Kidney (tissue), 14 donors: Measurements from ENCODE around the gene MSH5. TPM values are rescaled to one million over a fixed set of nuclear protein-coding genes. Genes with fewer than 3 reads are reported as not detected.

Experiments
- DNase-seq, 5 donors: peaks; one replicate each; pipeline ENCODE4 v3.0.0-alpha.2; 2013 to 2020
- FAIRE-seq: peaks from 2 replicates; lab custom pipeline; 2012; peaks lifted over from hg19 to GRCh38; lab: Jason Lieb, UNC
- H3K27ac ChIP-seq, 2 donors: one replicate each; pipeline ENCODE4 v1.7.0; 2013; ENCODE audit warnings: low read depth in 2 of 2, low read length in 2 of 2, inconsistent platforms in 1 of 2
- H3K27me3 ChIP-seq: one replicate; pipeline ENCODE4 v1.7.1; 2013; ENCODE audit warnings: low read length, inconsistent platforms; ENCODE audit not compliant: control insufficient read depth, insufficient read depth
- H3K36me3 ChIP-seq, 3 donors: one replicate each; pipeline versions ENCODE4 v1.7.0 to v1.7.1; 2013; ENCODE audit warnings: low read length in 3 of 3, control low read depth in 1 of 3, inconsistent platforms in 1 of 3; ENCODE audit not compliant: insufficient read depth in 3 of 3, control insufficient read depth in 2 of 3
- H3K4me1 ChIP-seq, 3 donors: one replicate each; pipeline versions ENCODE4 v1.7.0 to v1.7.1; 2013; ENCODE audit warnings: low read length in 3 of 3, inconsistent platforms in 1 of 3, low read depth in 1 of 3; ENCODE audit not compliant: control insufficient read depth in 2 of 3, insufficient read depth in 2 of 3
- H3K4me3 ChIP-seq, 3 donors: one replicate each; pipeline versions ENCODE4 v1.7.0 to v1.8.1; 2013; ENCODE audit warnings: low read length in 3 of 3, control low read depth in 1 of 3, inconsistent platforms in 1 of 3
- H3K9ac ChIP-seq, 3 donors: one replicate each; pipeline versions ENCODE4 v1.7.0 to v1.7.1; 2013; ENCODE audit warnings: low read length in 3 of 3, control low read depth in 1 of 3, inconsistent platforms in 1 of 3
- H3K9me3 ChIP-seq, 3 donors: one replicate each; pipeline versions ENCODE4 v1.7.0 to v1.7.1; 2013; ENCODE audit warnings: low read length in 3 of 3, control low read depth in 1 of 3, inconsistent platforms in 1 of 3; ENCODE audit not compliant: control insufficient read depth in 2 of 3, insufficient read depth in 1 of 3
- intact Hi-C: fragments of 100-400 bp; cut with DNase I; formaldehyde crosslinking; loops from one replicate; pipeline ENCODE4 v1.11.1; 2022
- polyA plus RNA-seq: library from polyadenylated mRNA; stranded (reverse); fragments of 350-450 nt; fragmentation: Illumina TruSeq; extraction: RNeasy Lipid Tissue Mini Kit (QIAGEN cat#74804); gene quantifications from one replicate; pipeline ENCODE4 v1.2.3, GENCODE V29; 2014; ENCODE audit warnings: low read depth, low replicate concordance; ENCODE audit not compliant: insufficient read depth
- total RNA-seq: library from RNA; stranded (reverse); fragmentation: NEBNext Ultra II Directional; extraction: Animal tissue kit (Norgen Biotek cat#: 25700); gene quantifications from one replicate; pipeline ENCODE4 v1.2.1, GENCODE V29; 2021
- TF ChIP-seq, protein P1 (sequence below): IDR thresholded peaks from 3 replicates; pipeline ENCODE4 v1.5.1; 2012; ENCODE audit warnings: mild to moderate bottlenecking, moderate library complexity, borderline replicate concordance; ENCODE audit not compliant: insufficient read depth; ENCODE audit errors: extremely low read depth
- donor health status: control.
- donor health status: control.
- donor health status: control.
- donor health status: control.
- donor health status: control.
- donor health status: DM: yes; HTN: yes; CAD: no.
- donor health status: Normal renal cell carcinoma (clear cell type).

The MSH5 gene
- total and polyA plus RNA-seq, 2 donors from 2014 or later = 14.4 to 23.7 TPM

DNA sequence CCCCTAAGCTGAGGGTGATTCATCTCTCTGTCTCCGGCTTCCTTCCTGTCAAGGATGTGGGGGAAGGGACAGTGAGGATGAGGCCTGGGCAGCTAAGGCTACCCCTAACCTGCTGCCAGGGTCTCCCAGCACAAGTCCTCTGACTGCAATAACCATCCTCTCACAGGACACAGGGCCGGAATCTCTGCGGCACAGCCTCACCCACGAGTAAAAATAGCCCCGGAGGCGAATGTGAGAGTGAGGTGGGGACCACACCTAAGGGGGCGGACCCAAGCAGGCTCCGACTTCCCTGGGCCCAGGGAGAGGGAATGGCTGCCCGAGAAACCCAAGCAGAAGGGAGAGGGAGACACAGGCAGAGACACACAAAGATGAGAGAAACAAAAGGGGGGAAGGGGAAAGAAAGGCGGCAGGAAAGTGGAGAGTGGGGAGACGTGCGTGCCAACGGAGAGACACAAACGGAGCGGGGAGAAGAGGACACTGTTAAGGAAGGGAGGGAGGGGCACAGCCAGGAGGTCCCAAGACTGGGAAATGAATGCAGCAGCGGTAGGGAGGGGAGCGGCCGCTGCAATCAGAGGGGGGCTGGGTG lies 4.9 kb upstream of the MSH5 start:
- Histone ChIP-seq H3K9me3 (no peaks in the 10 kb centered on the region), H3K27me3 (no peaks in the 10 kb centered on the region), H3K9ac (peak overlapping the region; percentile 90 to 99 (median 99)), H3K4me1 (peaks cover 10 to 36% (median 28%) of the 10 kb centered on the region in 3 donors), H3K27ac (peak overlapping the region; percentile 98 to 99), H3K36me3 (peaks cover 0 to 28% (median 16%) of the 10 kb centered on the region in 3 donors), H3K4me3 (peak overlapping the region; percentile 93 to 100 (median 98))
- FAIRE-seq (no peak), DNase-seq (peak; percentile 43 to 87 (median 75))
- intact Hi-C loops = no loop called here
- TF ChIP-seq, protein P1, sequence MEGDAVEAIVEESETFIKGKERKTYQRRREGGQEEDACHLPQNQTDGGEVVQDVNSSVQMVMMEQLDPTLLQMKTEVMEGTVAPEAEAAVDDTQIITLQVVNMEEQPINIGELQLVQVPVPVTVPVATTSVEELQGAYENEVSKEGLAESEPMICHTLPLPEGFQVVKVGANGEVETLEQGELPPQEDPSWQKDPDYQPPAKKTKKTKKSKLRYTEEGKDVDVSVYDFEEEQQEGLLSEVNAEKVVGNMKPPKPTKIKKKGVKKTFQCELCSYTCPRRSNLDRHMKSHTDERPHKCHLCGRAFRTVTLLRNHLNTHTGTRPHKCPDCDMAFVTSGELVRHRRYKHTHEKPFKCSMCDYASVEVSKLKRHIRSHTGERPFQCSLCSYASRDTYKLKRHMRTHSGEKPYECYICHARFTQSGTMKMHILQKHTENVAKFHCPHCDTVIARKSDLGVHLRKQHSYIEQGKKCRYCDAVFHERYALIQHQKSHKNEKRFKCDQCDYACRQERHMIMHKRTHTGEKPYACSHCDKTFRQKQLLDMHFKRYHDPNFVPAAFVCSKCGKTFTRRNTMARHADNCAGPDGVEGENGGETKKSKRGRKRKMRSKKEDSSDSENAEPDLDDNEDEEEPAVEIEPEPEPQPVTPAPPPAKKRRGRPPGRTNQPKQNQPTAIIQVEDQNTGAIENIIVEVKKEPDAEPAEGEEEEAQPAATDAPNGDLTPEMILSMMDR = no peak

DNA sequence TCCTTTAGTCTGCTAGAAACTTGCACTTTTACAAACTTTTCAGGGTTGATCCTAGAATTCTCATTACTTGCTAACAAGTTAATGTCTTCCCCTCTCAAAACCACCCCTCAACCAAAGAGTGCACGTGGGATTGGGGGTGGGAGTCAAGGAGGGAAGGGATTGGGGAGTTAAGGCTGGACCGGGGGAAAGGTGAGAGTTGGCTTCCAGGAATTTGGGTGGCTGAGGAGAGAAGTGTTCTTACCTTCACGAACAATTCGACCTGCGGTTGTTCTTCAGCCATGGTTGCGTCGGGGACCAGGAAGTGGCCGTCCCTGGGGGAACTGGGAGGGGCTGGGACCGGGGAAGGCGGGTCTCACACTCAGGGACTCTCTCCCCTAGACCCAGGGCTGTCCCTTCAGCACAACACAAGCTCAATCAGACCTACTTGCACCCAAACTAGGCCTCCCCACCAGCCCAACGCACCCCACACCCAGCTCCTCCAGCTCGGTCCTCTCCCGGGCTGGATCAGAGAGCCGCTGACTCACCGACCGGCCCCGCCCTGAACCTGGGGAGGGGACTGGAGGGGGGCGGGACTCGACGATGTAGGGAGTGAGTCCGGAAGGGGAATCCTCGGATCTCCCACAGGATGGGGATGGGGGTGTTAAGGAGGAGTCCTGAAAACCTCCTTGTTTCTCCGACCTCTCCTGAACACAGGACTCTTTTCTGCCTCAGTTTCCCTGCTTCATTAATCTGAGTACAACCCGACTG lies 3.6 kb upstream of the MSH5 start, which contains the start of gene CLIC1:
TSS of gene CLIC1 (minus strand) at position 510 of the 747 bp plus-strand sequence. CDS start at position 280, 230 bp downstream.
- peaks cover 10 to 37% (median 32%) of the 10 kb centered on the region in 3 donors for H3K4me1 ChIP-seq
- intact Hi-C loops = no loop called here
- peak; percentile 86 to 96 (median 92) for DNase-seq

DNA sequence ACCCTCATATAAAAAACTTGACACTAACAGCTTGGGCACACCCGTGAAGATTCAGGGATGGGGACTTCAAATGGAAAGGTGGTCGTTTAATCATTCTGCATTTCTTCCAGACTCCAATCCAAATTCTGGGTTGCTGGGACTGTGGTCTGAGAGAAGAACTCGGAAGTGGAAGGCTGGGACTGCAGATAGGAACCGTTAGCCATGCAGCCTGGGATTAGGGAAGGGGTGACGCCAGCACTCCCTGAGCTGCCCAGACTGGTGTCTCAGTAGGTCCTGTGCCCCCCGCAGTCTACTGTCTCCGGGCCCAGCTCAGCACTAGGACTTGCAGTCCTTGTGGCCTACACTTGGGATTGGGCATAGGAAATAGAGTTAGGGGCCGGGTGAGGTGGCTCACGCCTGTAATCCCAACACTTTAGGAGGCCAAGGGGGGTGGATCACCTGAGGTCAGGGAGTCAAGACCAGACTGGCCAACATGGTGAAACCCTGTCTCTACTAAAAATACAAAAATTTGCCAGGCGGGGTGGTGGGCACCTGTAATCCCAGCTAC lies 3.0 kb upstream of the MSH5 start:
- no peaks in the 10 kb centered on the region for H3K9me3 ChIP-seq
- peak overlapping the region; percentile 98 to 99 for H3K27ac ChIP-seq
- peaks cover 1 to 19% (median 10%) of the 10 kb centered on the region in 3 donors for H3K36me3 ChIP-seq
- peaks cover 10 to 35% (median 32%) of the 10 kb centered on the region in 3 donors for H3K4me1 ChIP-seq
- peak overlapping the region; percentile 90 to 99 (median 99) for H3K9ac ChIP-seq
- no peak for FAIRE-seq
- no peaks in the 10 kb centered on the region for H3K27me3 ChIP-seq
- H3K4me3 ChIP-seq = peak overlapping the region; percentile 93 to 100 (median 98)
- DNase-seq = peak in 1 of 5 donors; percentile 74
- intact Hi-C loops = no loop called here
- TF ChIP-seq, protein P1 = no peak

More for the DNA sequence above, 3.6 kb upstream of the MSH5 start, which contains the start of gene CLIC1:
- no peak for FAIRE-seq
- H3K36me3 ChIP-seq = peaks cover 0 to 24% (median 14%) of the 10 kb centered on the region in 3 donors
- peak within 1 kb of the TSS; percentile 98 to 99 for H3K27ac ChIP-seq
- H3K9ac ChIP-seq = peak within 1 kb of the TSS; percentile 90 to 99 (median 99)
- H3K4me3 ChIP-seq = peak within 1 kb of the TSS; percentile 93 to 100 (median 98)
- H3K27me3 ChIP-seq = no peaks in the 10 kb centered on the region
- TF ChIP-seq, protein P1 = no peak
- no peaks in the 10 kb centered on the region for H3K9me3 ChIP-seq
